ENCODE measurements around the gene NFAM1.

The NFAM1 gene

GRCh38 chr22:42340829-42341383 is 91.3 kb downstream of the NFAM1 start:
- FAIRE-seq: no peak
- no peak for DNase-seq (ENCODE audit: extremely low spot score, insufficient read length, low read depth)

DNA sequence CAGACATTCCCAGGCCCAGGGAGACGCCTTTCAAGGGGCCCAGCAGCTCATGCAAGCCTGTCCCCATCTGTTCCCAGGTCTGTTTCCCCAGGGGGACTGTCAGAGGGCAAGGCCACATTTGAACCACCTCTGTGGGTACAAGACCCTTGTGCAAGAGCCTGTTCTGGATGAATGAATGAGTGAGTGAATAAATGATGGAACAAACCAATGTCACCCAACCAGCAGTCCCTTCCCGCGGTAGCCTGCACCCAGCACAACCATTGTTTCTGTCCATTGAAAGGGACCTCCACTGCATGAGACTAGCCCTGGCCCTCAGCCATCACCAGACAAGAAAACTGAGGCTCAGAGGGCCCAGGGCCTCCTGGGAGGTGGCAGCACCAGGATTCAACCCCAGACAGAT is 92.1 kb downstream of the NFAM1 start:
- FAIRE-seq (no peak), DNase-seq (ENCODE audit: extremely low spot score, insufficient read length, low read depth) (no peak)

DNA sequence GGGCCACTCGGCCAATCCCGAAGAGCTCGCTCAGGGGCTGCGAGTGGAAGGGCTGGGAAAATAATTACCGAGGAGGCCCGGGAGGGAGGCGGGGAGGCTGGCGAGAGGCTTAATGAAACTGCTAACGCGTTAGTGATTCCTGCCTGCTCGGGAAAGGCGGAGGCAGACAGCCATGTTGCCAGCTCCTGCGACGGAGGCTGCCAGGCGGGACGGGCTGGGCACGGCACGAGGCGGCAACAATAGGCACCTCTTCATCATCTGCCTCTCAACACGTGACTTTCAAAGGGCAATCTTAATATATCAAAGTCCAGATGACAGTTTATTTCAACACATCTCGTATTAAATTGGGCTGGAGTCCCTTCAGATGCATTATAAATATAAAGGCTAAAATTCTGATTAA is 93.7 kb downstream of the NFAM1 start:
- no peak for DNase-seq (ENCODE audit: extremely low spot score, insufficient read length, low read depth)
- FAIRE-seq: no peak

GRCh38 chr22:42337356-42337755 is 94.8 kb downstream of the NFAM1 start:
- FAIRE-seq (no peak), DNase-seq (ENCODE audit: extremely low spot score, insufficient read length, low read depth) (no peak)

DNA sequence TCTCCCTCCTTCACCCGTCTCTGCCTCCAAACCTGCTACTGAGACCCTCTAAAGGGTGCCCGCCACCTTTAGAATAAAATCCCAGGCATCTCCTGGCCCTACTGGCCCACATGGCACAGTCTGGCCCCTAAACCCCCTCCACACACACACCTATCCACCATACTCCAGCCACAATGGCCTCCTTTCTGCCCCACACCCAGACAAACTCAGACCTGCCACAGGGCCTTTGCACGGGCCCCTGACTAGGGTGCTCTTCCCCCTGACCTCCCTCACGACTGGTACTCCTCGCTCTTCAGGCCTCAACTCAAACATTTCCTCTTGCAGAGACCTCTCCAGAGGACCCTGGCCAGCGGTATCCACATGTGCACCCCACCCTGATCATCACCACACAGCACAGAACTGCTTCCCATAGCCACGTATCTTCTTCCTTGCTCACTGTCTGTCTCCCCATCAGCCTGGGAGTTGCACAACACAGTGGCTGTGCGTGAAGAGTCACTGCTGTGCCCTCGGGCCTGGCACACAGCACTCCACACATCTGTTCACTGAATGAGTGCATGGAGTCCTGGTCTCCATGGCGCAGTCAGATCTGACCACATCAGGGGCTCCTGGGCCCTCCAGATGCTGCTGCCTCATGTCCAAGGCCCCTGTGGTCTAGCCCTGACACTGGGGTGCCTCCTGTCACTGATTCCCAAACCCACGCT is 95.5 kb downstream of the NFAM1 start:
- DNase-seq (ENCODE audit: extremely low spot score, insufficient read length, low read depth) (no peak), FAIRE-seq (no peak)

DNA sequence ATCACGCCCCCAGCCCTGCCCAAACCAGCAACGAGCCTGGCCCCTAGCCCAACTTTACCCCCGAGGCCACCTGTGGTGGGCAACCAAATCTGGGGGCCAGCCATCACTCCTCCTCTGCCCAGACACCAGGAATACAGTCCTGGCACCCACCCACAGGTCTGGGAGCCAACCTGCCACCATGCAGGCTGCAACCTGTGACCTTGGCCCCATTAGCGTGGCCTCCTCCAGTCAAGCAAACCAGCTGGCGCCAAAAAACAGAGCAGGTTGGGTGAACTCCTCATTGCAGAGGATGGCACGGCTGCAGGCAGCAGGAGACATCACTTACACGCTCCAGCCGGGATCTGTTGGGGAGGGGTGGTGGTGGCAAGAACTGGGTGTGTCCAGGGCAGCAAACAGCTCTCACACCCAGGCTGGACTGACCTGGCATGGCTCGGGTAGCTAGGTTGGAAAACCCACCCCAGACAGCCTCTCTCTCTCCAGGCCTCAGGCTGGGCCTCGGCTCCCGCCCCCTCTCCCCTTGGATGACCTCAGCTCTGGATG is 96.3 kb downstream of the NFAM1 start:
- no peak for DNase-seq (ENCODE audit: extremely low spot score, insufficient read length, low read depth)
- no peak for FAIRE-seq

DNA sequence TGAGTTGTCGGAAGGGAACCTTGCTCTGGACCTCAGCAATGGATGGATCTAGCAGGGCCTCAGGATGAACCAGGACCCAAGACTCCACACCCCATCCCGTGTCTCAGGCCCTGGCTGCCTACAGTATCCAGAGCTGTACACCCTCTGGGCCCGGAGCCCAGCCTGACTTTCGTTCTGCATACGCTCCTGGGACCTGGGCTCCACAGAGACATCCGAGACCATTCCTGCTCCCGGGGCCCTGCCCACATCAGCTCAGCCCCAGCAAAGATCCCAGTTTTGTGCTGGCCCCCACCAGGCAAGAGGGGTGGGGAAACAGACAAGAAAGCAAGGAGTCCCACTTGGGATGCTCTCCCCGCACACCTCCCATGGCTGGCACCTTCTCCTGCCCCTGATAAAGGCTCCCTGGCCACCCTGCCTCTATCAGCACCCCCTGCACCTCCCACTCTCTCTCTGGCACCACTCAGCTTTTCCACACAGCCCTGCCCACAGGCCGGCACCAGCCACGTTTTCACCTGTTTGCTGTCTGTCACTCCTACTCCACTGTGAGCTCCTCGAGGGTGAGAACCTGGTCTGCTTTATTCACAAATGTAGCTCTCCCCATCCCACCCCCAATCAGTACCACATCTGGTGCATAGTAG is 97.2 kb downstream of the NFAM1 start:
- no peak for DNase-seq (ENCODE audit: extremely low spot score, insufficient read length, low read depth)

GRCh38 chr22:42333544-42333943 is 98.7 kb downstream of the NFAM1 start:
- FAIRE-seq: no peak

More for the DNA sequence above, 97.2 kb downstream of the NFAM1 start:
- no peak for FAIRE-seq

GRCh38 chr22:42332089-42332488 is 100.1 kb downstream of the NFAM1 start:
- DNase-seq (ENCODE audit: extremely low spot score, insufficient read length, low read depth) (no peak), FAIRE-seq (no peak)

More at GRCh38 chr22:42333544-42333943, 98.7 kb downstream of the NFAM1 start:
- no peak for DNase-seq (ENCODE audit: extremely low spot score, insufficient read length, low read depth)

DNA sequence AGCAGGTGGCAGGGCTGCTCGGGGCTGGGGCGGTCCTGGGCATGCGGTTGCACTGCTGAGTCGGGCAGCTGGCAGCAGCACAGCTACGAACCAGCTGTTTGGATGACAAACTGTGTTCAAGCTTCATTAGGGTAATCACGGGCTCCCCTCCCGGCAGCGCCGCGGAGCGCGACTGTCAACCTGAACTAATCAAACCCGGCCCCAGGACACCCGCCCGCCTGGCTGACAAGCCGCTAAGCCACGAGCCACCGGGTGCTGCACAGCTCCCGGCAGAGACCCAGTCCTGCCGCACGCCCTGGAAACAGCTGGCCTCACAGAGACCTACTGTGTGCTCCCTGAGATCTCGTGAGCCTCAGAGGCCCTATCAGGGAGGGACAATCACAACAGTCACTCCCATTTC is 101.2 kb downstream of the NFAM1 start:
- FAIRE-seq (no peak), DNase-seq (ENCODE audit: extremely low spot score, insufficient read length, low read depth) (no peak)
